H1 (cell line): ENCODE measurements around the gene ABCD4.

ENCODE experiments used
- CBX5 ChIP-seq: fragments of 300-800, 300-1000 bp; sonication (generic); IDR thresholded peaks from 2 replicates; pipeline ENCODE4 v1.7.1; 2016; ENCODE audit warnings: antibody characterized with exemption, low read length, low read depth
- CEBPB ChIP-seq: IDR thresholded peaks from 2 replicates; pipeline ENCODE4 v1.6.1; 2012; ENCODE audit warnings: low read depth, low read length
- CHD2 ChIP-seq: IDR thresholded peaks from 2 replicates; pipeline ENCODE4 v1.6.1; 2012; ENCODE audit warnings: low read length, improper control_type of control experiment
- CHD7 ChIP-seq: fragments of 300-600 bp; sonication (generic); IDR thresholded peaks from 2 replicates; pipeline ENCODE4 v1.7.1; 2012; ENCODE audit warnings: low read length, moderate library complexity, mild to moderate bottlenecking, inconsistent platforms; ENCODE audit not compliant: insufficient replicate concordance
- CTCF ChIP-seq, 3 experiments: IDR thresholded peaks; 1 replicate in 2 of 3; 2 replicates in 1 of 3; pipeline versions ENCODE4 v1.5.1 to v1.6.1; 2011; ENCODE audit warnings: low read length in 3 of 3, mild to moderate bottlenecking in 3 of 3, inconsistent platforms in 2 of 3, low read depth in 1 of 3, moderate library complexity in 1 of 3; ENCODE audit not compliant: insufficient read depth in 1 of 3; ENCODE audit errors: control extremely low read depth in 1 of 3
- KDM1A ChIP-seq: fragments of 200-600, 300-600 bp; sonication (generic); IDR thresholded peaks from 2 replicates; pipeline ENCODE4 v1.7.1; 2016; ENCODE audit warnings: mild to moderate bottlenecking, low read length, borderline replicate concordance
- MAFK ChIP-seq: IDR thresholded peaks from 2 replicates; pipeline ENCODE4 v1.6.1; 2012; ENCODE audit warnings: low read depth, mild to moderate bottlenecking, improper control_type of control experiment, low read length
- MAX ChIP-seq: IDR thresholded peaks from 2 replicates; pipeline ENCODE4 v1.6.1; 2012; ENCODE audit warnings: inconsistent platforms
- POLR2A ChIP-seq, 2 experiments: IDR thresholded peaks; 1 replicate in 1 of 2; 2 replicates in 1 of 2; pipeline ENCODE4 v1.6.1; 2011; ENCODE audit warnings: low read depth in 2 of 2, low read length in 2 of 2, mild to moderate bottlenecking in 2 of 2; ENCODE audit errors: control extremely low read depth in 1 of 2
- RAD21 ChIP-seq, 2 experiments: IDR thresholded peaks in 1 of 2; conservative IDR thresholded peaks in 1 of 2; 2 replicates each; pipeline ENCODE4 v1.6.1; 2011; ENCODE audit warnings: low read depth in 2 of 2, low read length in 2 of 2, improper control_type of control experiment in 1 of 2, inconsistent platforms in 1 of 2, mild to moderate bottlenecking in 1 of 2, moderate library complexity in 1 of 2
- SIX5 ChIP-seq: IDR thresholded peaks from 2 replicates; pipeline ENCODE4 v1.6.1; 2011; ENCODE audit warnings: mild to moderate bottlenecking, low read depth, low read length
- SP1 ChIP-seq: IDR thresholded peaks from 2 replicates; pipeline ENCODE4 v1.6.1; 2011; ENCODE audit warnings: low read depth, low read length
- USF2 ChIP-seq: IDR thresholded peaks from 2 replicates; pipeline ENCODE4 v1.6.1; 2011; ENCODE audit warnings: low read length, improper control_type of control experiment
- ZNF274 ChIP-seq: IDR thresholded peaks from 2 replicates; pipeline ENCODE4 v1.7.0; 2012; ENCODE audit warnings: low read length, borderline replicate concordance; ENCODE audit errors: extremely low read depth

GRCh38 chr14:74346341-74346740, 43.6 kb upstream of the ABCD4 start:
- TF ChIP-seq CHD2 (no peak), CTCF (IDR thresholded peaks at IDR 0.05; ENCODE audit: control extremely low read depth in 1 of 3, insufficient read depth in 1 of 3, low read depth in 1 of 3, low read length in 3 of 3) (no peak), USF2 (no peak), SIX5 (no peak), POLR2A (IDR thresholded peaks at IDR 0.05; ENCODE audit: control extremely low read depth in 1 of 2, low read depth in 2 of 2, low read length in 2 of 2) (no peak), ZNF274 (no peak), RAD21 (IDR thresholded peaks at IDR 0.05 in 1 of 2, conservative IDR thresholded peaks at IDR 0.05 in 1 of 2; ENCODE audit: low read depth in 2 of 2, low read length in 2 of 2) (no peak), CEBPB (no peak), CHD7 (no peak), MAX (no peak), MAFK (no peak), CBX5 (no peak), KDM1A (no peak), SP1 (no peak)
